A549 (cell line): ENCODE results near the gene PYGL. TPM values are rescaled to one million over a fixed set of nuclear protein-coding genes. Genes with fewer than 3 reads are reported as not detected.
A peak's percentile ranks its signal among the peaks of the same experiment; 100 is the strongest.
"Not testable (repeated sequence)": the region's sequence is repeated elsewhere in the genome, so short reads cannot be mapped to it uniquely, and the experiment has no call there.

ENCODE experiments used
- ATAC-seq, 2 experiments: fragments of 200-7000 bp in 1 of 2; fragments of >200 bp in 1 of 2; cut with Nextera tagmentation in 1 of 2; cut with Tn5 transposase in 1 of 2; 3 replicates each; pipeline versions ENCODE4 v1.8.0 to v1.9.1; 2018 to 2020; ENCODE audit warnings: mild to moderate bottlenecking in 1 of 2, moderate library complexity in 1 of 2
- CTCF ChIA-PET: fragments of 300-600 bp; sonication (Branson Sonifier 250); formaldehyde crosslinking; extraction: SDS; loops from one replicate; lab custom pipeline; 2021; ENCODE audit warnings: antibody characterized with exemption, inconsistent platforms; lab: Yijun Ruan, JAX
- POLR2A ChIA-PET: fragments of 350-600 bp; formaldehyde crosslinking; extraction: SDS; loops from one replicate; lab custom pipeline; 2021; ENCODE audit warnings: antibody characterized with exemption, inconsistent platforms; lab: Yijun Ruan, JAX
- DNase-seq, 2 experiments: peaks; one replicate each; pipeline versions ENCODE4 v3.0.0 to v3.0.0-alpha.2; 2011 to 2016; ENCODE audit warnings: low read depth in 1 of 2, low spot score in 1 of 2
- FAIRE-seq: peaks from 2 replicates; lab custom pipeline; 2011; peaks lifted over from hg19 to GRCh38; lab: Jason Lieb, UNC
- H3K27ac ChIP-seq, 2 experiments: fragments of >200 bp; sonication (Bioruptor Twin); formaldehyde crosslinking; 3 replicates each; pipeline ENCODE4 v1.5.1; 2016 to 2017
- H3K4me1 ChIP-seq: fragments of >200 bp; sonication (Bioruptor Twin); formaldehyde crosslinking; 3 replicates; pipeline ENCODE4 v1.6.1; 2016
- H3K4me2 ChIP-seq: fragments of >200 bp; sonication (Bioruptor Twin); formaldehyde crosslinking; 3 replicates; pipeline ENCODE4 v1.6.1; 2016
- H3K4me3 ChIP-seq: fragments of >200 bp; sonication (Bioruptor Twin); formaldehyde crosslinking; 3 replicates; pipeline ENCODE4 v1.5.1; 2016
- H3K9me3 ChIP-seq: fragments of >200 bp; sonication (Bioruptor Twin); formaldehyde crosslinking; 3 replicates; pipeline ENCODE4 v1.6.1; 2016
- BHLHE40 ChIP-seq: IDR thresholded peaks from 2 replicates; pipeline ENCODE4 v1.6.1; 2012; ENCODE audit warnings: low read depth, low read length, inconsistent platforms
- CBX8 ChIP-seq: fragments of 200-600 bp; sonication (generic); IDR thresholded peaks from 2 replicates; pipeline ENCODE4 v1.6.1; 2016
- CEBPB ChIP-seq, 2 experiments: fragments of >200 bp in 1 of 2; sonication (Bioruptor Twin) in 1 of 2; formaldehyde crosslinking in 1 of 2; IDR thresholded peaks; 2 replicates each; pipeline ENCODE4 v1.6.1; 2012 to 2016
- ESRRA ChIP-seq: fragments of 150-350 bp; IDR thresholded peaks from 2 replicates; pipeline ENCODE4 v1.6.1; 2014; ENCODE audit warnings: mild to moderate bottlenecking, low read length, borderline replicate concordance
- GATA3 ChIP-seq: IDR thresholded peaks from 2 replicates; pipeline ENCODE4 v1.6.1; 2012; ENCODE audit warnings: borderline replicate concordance
- HOXB13 ChIP-seq: fragments of 250-450 bp; sonication (Bioruptor Pico); IDR thresholded peaks from 2 replicates; pipeline ENCODE4 v1.5.0; 2020; ENCODE audit warnings: low read depth, mild to moderate bottlenecking, moderate library complexity
- JUN ChIP-seq, 2 experiments: fragments of >200 bp; sonication (Bioruptor Twin); formaldehyde crosslinking; IDR thresholded peaks; 2 replicates in 1 of 2; 3 replicates in 1 of 2; pipeline ENCODE4 v1.6.1; 2016 to 2017
- KDM1A ChIP-seq: fragments of 200-600 bp; sonication (generic); IDR thresholded peaks from 2 replicates; pipeline ENCODE4 v1.6.1; 2016; ENCODE audit warnings: low read depth, mild to moderate bottlenecking
- MAFK ChIP-seq: fragments of 450-650 bp; IDR thresholded peaks from 2 replicates; pipeline ENCODE4 v1.6.1; 2014; ENCODE audit not compliant: partially characterized antibody
- MAZ ChIP-seq: fragments of 150-350 bp; IDR thresholded peaks from 2 replicates; pipeline ENCODE4 v1.6.1; 2014; ENCODE audit warnings: antibody characterized with exemption, low read depth, low read length, borderline replicate concordance
- POLR2A ChIP-seq: IDR thresholded peaks from 2 replicates; pipeline ENCODE4 v1.6.1; 2012; ENCODE audit warnings: mild to moderate bottlenecking, low read length
- RAD21 ChIP-seq, 2 experiments: fragments of >200 bp in 1 of 2; sonication (Bioruptor Twin) in 1 of 2; formaldehyde crosslinking in 1 of 2; IDR thresholded peaks in 1 of 2; conservative IDR thresholded peaks in 1 of 2; 2 replicates in 1 of 2; 3 replicates in 1 of 2; pipeline ENCODE4 v1.6.1; 2012 to 2018; ENCODE audit warnings: inconsistent platforms in 1 of 2
- RNF2 ChIP-seq: fragments of 200-600 bp; sonication (generic); IDR thresholded peaks from 2 replicates; pipeline ENCODE4 v1.6.1; 2016; ENCODE audit warnings: low read depth, mild to moderate bottlenecking, antibody characterized with exemption, moderate library complexity, borderline replicate concordance
- SREBF2 ChIP-seq: fragments of 450-650 bp; IDR thresholded peaks from 2 replicates; pipeline ENCODE4 v1.6.1; 2014; ENCODE audit warnings: mild to moderate bottlenecking, moderate library complexity
- TP53 ChIP-seq: fragments of 250-450 bp; sonication (Bioruptor Pico); IDR thresholded peaks from 2 replicates; pipeline ENCODE4 v1.5.0; 2021; ENCODE audit warnings: mild to moderate bottlenecking, moderate library complexity
- ZSCAN20 ChIP-seq: fragments of 250-450 bp; sonication (Bioruptor Pico); IDR thresholded peaks from 2 replicates; pipeline ENCODE4 v1.8.0; 2022; ENCODE audit warnings: mild to moderate bottlenecking, moderate library complexity
- WGBS: methylation state at CpG from one replicate; pipeline ENCODE4 v1.1.6; 2017; ENCODE audit errors: missing lambda C conversion rate; 5-methylcytosine and 5-hydroxymethylcytosine counted together
- polyA plus RNA-seq, 4 experiments: library from polyadenylated mRNA; depleted of rRNA in 3 of 4; stranded (reverse); fragments of >200 nt; fragmentation: RNase III in 1 of 4; extraction: RNeasy Plus Mini Kit Qiagen cat#74134 plus additional on column Dnase treatment in 1 of 4; gene quantifications; 2 replicates in 3 of 4; 3 replicates in 1 of 4; pipeline ENCODE4 v1.2.3, GENCODE V29; 2011 to 2017
- TF ChIP-seq, protein P1 (sequence below): fragments of >200 bp; sonication (Bioruptor Twin); formaldehyde crosslinking; IDR thresholded peaks from 3 replicates; pipeline ENCODE4 v1.6.1; 2016
- TF ChIP-seq, protein P2 (sequence below): fragments of >200 bp; sonication (Bioruptor Twin); formaldehyde crosslinking; IDR thresholded peaks from 3 replicates; pipeline ENCODE4 v1.5.1; 2016
- TF ChIP-seq, protein P3 (sequence below): IDR thresholded peaks from 2 replicates; pipeline ENCODE4 v1.6.1; 2012; ENCODE audit warnings: low read depth, borderline replicate concordance
- TF ChIP-seq, protein P4 (sequence below): fragments of 150-350 bp; IDR thresholded peaks from 2 replicates; pipeline ENCODE4 v1.6.1; 2014; ENCODE audit warnings: low read depth, mild to moderate bottlenecking, low read length
- TF ChIP-seq, protein P5 (sequence below): fragments of 250-450 bp; sonication (Bioruptor Pico); IDR thresholded peaks from 2 replicates; pipeline ENCODE4 v1.5.0; 2020; ENCODE audit warnings: low read depth, mild to moderate bottlenecking, moderate library complexity
- TF ChIP-seq, protein P6 (sequence below): fragments of 250-450 bp; sonication (Bioruptor Pico); IDR thresholded peaks from 2 replicates; pipeline ENCODE4 v1.5.0; 2021; ENCODE audit warnings: mild to moderate bottlenecking, moderate library complexity, borderline replicate concordance

The PYGL gene
- polyA plus RNA-seq, 2 of the 4 experiments (the other 2 are of a cell fraction) = 112 to 122 TPM

DNA sequence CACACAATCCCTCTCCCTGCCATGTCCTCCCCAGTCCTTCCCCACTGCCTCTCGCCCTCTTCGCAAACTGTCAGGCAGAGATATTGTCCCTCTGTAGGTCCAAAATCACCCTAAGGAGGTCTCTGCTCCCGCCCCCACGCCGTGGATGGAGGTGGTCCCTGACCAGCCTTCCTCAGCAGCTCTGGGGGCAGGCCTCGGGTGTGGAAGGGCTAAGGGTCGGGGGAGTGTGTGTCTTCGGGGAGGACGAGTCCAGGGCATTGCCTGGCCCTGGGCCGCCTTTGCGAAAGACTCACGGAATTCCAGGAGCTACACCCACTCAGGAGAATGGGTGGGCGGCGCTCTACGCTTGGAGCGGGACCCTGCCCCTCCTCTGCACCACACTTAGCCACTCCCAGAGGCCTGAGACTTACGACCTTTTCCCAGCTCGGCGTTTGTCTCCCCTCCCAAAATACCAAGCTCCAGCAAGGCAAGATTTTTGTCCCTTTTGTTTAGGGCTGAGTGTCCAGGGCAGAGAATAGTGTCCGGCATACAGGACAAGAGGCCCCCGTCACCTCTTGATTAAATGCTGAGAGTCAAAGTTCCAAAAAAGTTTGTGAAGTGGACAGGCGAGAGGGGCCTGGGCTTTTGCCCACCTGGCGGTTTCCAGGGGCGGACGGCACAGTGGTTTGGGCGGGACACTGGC lies 881 bp downstream of the PYGL start:
- peak overlapping the region; percentile 90 for H3K4me3 ChIP-seq
- TF ChIP-seq, protein P1, sequence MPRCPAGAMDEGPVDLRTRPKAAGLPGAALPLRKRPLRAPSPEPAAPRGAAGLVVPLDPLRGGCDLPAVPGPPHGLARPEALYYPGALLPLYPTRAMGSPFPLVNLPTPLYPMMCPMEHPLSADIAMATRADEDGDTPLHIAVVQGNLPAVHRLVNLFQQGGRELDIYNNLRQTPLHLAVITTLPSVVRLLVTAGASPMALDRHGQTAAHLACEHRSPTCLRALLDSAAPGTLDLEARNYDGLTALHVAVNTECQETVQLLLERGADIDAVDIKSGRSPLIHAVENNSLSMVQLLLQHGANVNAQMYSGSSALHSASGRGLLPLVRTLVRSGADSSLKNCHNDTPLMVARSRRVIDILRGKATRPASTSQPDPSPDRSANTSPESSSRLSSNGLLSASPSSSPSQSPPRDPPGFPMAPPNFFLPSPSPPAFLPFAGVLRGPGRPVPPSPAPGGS = 0 out of 3 replicates have a peak, but pooled peaks have one; percentile 9
- TF ChIP-seq, protein P2, sequence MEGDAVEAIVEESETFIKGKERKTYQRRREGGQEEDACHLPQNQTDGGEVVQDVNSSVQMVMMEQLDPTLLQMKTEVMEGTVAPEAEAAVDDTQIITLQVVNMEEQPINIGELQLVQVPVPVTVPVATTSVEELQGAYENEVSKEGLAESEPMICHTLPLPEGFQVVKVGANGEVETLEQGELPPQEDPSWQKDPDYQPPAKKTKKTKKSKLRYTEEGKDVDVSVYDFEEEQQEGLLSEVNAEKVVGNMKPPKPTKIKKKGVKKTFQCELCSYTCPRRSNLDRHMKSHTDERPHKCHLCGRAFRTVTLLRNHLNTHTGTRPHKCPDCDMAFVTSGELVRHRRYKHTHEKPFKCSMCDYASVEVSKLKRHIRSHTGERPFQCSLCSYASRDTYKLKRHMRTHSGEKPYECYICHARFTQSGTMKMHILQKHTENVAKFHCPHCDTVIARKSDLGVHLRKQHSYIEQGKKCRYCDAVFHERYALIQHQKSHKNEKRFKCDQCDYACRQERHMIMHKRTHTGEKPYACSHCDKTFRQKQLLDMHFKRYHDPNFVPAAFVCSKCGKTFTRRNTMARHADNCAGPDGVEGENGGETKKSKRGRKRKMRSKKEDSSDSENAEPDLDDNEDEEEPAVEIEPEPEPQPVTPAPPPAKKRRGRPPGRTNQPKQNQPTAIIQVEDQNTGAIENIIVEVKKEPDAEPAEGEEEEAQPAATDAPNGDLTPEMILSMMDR = no peak
- TF ChIP-seq, protein P3, sequence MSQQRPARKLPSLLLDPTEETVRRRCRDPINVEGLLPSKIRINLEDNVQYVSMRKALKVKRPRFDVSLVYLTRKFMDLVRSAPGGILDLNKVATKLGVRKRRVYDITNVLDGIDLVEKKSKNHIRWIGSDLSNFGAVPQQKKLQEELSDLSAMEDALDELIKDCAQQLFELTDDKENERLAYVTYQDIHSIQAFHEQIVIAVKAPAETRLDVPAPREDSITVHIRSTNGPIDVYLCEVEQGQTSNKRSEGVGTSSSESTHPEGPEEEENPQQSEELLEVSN = no peak
- no peak for TF ChIP-seq RAD21 (conservative IDR thresholded peaks at IDR 0.05 in 1 of 2, IDR thresholded peaks at IDR 0.05 in 1 of 2)
- peaks cover 15% of the 10 kb centered on the region for H3K4me1 ChIP-seq
- 8% methylated on average over 21 of the region's 26 CpGs for WGBS
- H3K27ac ChIP-seq = peak overlapping the region; percentile 85 to 95
- H3K9me3 ChIP-seq = no peaks in the 10 kb centered on the region
- POLR2A ChIA-PET = interaction anchor here (1.0 to 1.9 kb wide), 4 partner anchors 12 to 296 kb away, joined by 3 to 21 read pairs (median 9); partner anchors contain the start of genes TMX1 and TRIM9
- CTCF ChIA-PET = interaction anchor here (0.8 to 5.0 kb wide), 7 partner anchors 8 to 273 kb away, joined by 3 to 29 read pairs (median 4); no protein-coding TSS in a partner anchor
- peak overlapping the region; percentile 85 for H3K4me2 ChIP-seq
- FAIRE-seq (no peak), DNase-seq (peak; percentile 58 to 78), ATAC-seq (peak; percentile 62 to 82)

DNA sequence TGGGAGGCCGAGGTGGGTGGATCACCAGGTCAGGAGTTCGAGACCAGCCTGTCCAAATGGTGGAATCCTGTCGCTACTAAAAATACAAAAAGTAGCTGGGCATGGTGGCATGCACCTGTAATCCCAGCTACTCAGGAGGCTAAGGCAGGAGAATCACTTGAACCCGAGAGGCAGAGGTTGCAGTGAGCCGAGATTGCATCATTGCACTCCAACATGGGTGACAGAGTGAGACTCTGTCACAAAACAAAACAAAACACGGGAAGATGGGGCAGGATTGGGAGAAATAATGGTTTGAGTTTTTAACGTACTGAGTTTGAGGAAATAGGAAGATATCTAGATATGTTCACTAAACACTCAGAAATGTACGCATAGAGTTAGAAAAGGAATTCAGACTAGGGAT lies 2.6 kb downstream of the PYGL start:
- H3K27ac ChIP-seq, DNase-seq, H3K9me3 ChIP-seq, POLR2A ChIA-PET, H3K4me2 ChIP-seq, ATAC-seq, H3K4me3 ChIP-seq, FAIRE-seq: not testable (repeated sequence)
- WGBS = 92% methylated on average over 8 of the region's 8 CpGs
- peaks cover 30% of the 10 kb centered on the region for H3K4me1 ChIP-seq
- CTCF ChIA-PET = interaction anchor here (1.3 to 1.6 kb wide), 2 partner anchors 14 to 17 kb away, joined by 3 read pairs; no protein-coding TSS in a partner anchor

DNA sequence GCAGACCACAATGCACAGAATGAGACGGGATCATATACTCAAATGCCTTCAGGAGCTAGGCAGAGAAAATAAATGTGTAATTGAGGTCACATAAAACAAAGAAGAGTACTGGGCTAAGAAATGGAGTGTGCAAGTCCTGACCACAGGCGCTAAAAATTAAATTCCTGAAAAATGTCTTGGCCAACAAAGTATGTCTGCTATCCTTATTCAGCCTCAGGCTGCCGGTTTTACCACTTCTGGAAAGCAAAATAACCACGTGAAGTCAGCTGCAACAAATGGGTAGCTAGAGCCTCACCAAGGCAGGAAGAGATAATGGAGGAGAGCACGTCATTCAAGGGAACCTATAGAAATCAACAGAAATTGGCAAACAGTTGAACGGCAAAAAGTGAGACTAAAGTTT lies 3.1 kb downstream of the PYGL start:
- no peak for ATAC-seq
- TF ChIP-seq CEBPB (IDR thresholded peaks at IDR 0.05) (no peak), SREBF2 (no peak), MAZ (no peak), KDM1A (no peak), BHLHE40 (no peak), GATA3 (no peak), CBX8 (no peak), RNF2 (no peak), POLR2A (no peak), JUN (IDR thresholded peaks at IDR 0.05) (no peak), ZSCAN20 (CRISPR knock-in tag) (no peak), MAFK (no peak), TP53 (no peak), ESRRA (no peak), HOXB13 (CRISPR knock-in tag) (no peak)
- TF ChIP-seq, protein P4, sequence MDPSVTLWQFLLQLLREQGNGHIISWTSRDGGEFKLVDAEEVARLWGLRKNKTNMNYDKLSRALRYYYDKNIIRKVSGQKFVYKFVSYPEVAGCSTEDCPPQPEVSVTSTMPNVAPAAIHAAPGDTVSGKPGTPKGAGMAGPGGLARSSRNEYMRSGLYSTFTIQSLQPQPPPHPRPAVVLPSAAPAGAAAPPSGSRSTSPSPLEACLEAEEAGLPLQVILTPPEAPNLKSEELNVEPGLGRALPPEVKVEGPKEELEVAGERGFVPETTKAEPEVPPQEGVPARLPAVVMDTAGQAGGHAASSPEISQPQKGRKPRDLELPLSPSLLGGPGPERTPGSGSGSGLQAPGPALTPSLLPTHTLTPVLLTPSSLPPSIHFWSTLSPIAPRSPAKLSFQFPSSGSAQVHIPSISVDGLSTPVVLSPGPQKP = no peak
- TF ChIP-seq, protein P5, sequence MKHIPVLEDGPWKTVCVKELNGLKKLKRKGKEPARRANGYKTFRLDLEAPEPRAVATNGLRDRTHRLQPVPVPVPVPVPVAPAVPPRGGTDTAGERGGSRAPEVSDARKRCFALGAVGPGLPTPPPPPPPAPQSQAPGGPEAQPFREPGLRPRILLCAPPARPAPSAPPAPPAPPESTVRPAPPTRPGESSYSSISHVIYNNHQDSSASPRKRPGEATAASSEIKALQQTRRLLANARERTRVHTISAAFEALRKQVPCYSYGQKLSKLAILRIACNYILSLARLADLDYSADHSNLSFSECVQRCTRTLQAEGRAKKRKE (CRISPR knock-in tag) = no peak
- TF ChIP-seq, protein P6, sequence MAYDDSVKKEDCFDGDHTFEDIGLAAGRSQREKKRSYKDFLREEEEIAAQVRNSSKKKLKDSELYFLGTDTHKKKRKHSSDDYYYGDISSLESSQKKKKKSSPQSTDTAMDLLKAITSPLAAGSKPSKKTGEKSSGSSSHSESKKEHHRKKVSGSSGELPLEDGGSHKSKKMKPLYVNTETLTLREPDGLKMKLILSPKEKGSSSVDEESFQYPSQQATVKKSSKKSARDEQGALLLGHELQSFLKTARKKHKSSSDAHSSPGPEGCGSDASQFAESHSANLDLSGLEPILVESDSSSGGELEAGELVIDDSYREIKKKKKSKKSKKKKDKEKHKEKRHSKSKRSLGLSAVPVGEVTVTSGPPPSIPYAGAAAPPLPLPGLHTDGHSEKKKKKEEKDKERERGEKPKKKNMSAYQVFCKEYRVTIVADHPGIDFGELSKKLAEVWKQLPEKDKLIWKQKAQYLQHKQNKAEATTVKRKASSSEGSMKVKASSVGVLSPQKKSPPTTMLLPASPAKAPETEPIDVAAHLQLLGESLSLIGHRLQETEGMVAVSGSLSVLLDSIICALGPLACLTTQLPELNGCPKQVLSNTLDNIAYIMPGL = no peak
- TF ChIP-seq, all 56 proteins: peak for 0
- WGBS = 90% methylated on average over 6 of the region's 6 CpGs
- POLR2A ChIA-PET = no interaction called here
- no peak for DNase-seq
- Histone ChIP-seq H3K4me3 (no peak overlapping the region), H3K27ac (no peak overlapping the region), H3K9me3 (no peaks in the 10 kb centered on the region), H3K4me2 (no peak overlapping the region), H3K4me1 (peaks cover 30% of the 10 kb centered on the region)
- CTCF ChIA-PET = interaction anchor here (1.3 to 1.6 kb wide), 2 partner anchors 14 to 17 kb away, joined by 3 read pairs; no protein-coding TSS in a partner anchor
- no peak for FAIRE-seq
